PC-3 (cell line): ENCODE results near the gene MRC2. TPM values are rescaled to one million over a fixed set of nuclear protein-coding genes. Genes with fewer than 3 reads are reported as not detected.

Source experiments
- ATAC-seq: fragments of 200-7000 bp; cut with Tn5 transposase; 2 replicates; pipeline ENCODE4 v1.9.1; 2020; ENCODE audit warnings: mild to moderate bottlenecking, moderate library complexity
- BruUV-seq: library from RNA; stranded (reverse); fragments of 400-500 nt; replicated peaks from 2 replicates; lab custom pipeline; 2021; lab: Mats Ljungman, UMichigan
- CTCF ChIA-PET: fragments of 300-600 bp; sonication (Branson Sonifier 250); formaldehyde crosslinking; loops from one replicate; lab custom pipeline; 2022; ENCODE audit warnings: antibody characterized with exemption; lab: Charles Lee
- POLR2A ChIA-PET: fragments of 300-600 bp; sonication (Branson Sonifier 250); formaldehyde crosslinking; loops from one replicate; lab custom pipeline; 2022; ENCODE audit warnings: antibody characterized with exemption; ENCODE audit not compliant: unreplicated experiment; lab: Charles Lee
- DNase-seq: peaks from one replicate; pipeline ENCODE4 v3.0.0-alpha.2; 2015
- H2AFZ ChIP-seq: fragments of 300-600 bp; sonication (generic); 2 replicates; pipeline ENCODE4 v1.6.0; 2016; ENCODE audit warnings: antibody characterized with exemption, low read length
- H3F3A ChIP-seq: fragments of 300-600 bp; sonication (generic); one replicate; pipeline ENCODE4 v1.6.0; 2017; ENCODE audit warnings: antibody characterized with exemption, low read length, control low read depth, mild to moderate bottlenecking; ENCODE audit not compliant: unreplicated experiment
- H3K27ac ChIP-seq: fragments of 300-600 bp; sonication (generic); 2 replicates; pipeline ENCODE4 v1.5.1; 2016; ENCODE audit warnings: mild to moderate bottlenecking, low read length
- H3K27me3 ChIP-seq: fragments of 300-600 bp; sonication (generic); 2 replicates; pipeline ENCODE4 v1.6.1; 2016; ENCODE audit warnings: low read length, mixed read lengths
- H3K36me3 ChIP-seq: fragments of 300-600 bp; sonication (generic); 2 replicates; pipeline ENCODE4 v1.6.1; 2016; ENCODE audit warnings: low read depth, mixed run types, low read length, mixed read lengths
- H3K4me1 ChIP-seq: fragments of 300-600 bp; sonication (generic); 2 replicates; pipeline ENCODE4 v1.5.1; 2016; ENCODE audit warnings: low read length; ENCODE audit not compliant: insufficient read depth
- H3K4me2 ChIP-seq: fragments of 300-600 bp; sonication (generic); 2 replicates; pipeline ENCODE4 v1.6.0; 2016; ENCODE audit warnings: low read length
- H3K4me3 ChIP-seq: fragments of 300-600 bp; sonication (generic); 2 replicates; pipeline ENCODE4 v1.5.1; 2016; ENCODE audit warnings: mild to moderate bottlenecking, low read length, mixed read lengths
- H3K79me2 ChIP-seq: fragments of 300-600 bp; sonication (generic); 2 replicates; pipeline ENCODE4 v1.6.1; 2017; ENCODE audit warnings: low read length, mixed read lengths
- H3K9ac ChIP-seq: fragments of 300-600 bp; sonication (generic); 2 replicates; pipeline ENCODE4 v1.6.0; 2016; ENCODE audit warnings: mild to moderate bottlenecking, low read length
- H3K9me2 ChIP-seq: fragments of 300-600 bp; sonication (generic); replicated peaks from 2 replicates; pipeline ENCODE4 v1.6.1; 2016; ENCODE audit warnings: mixed run types, low read length, mixed read lengths
- H3K9me3 ChIP-seq: fragments of 300-600 bp; sonication (generic); 2 replicates; pipeline ENCODE4 v1.6.1; 2016; ENCODE audit warnings: low read length, mixed read lengths
- H4K20me1 ChIP-seq: fragments of 300-600 bp; sonication (generic); 2 replicates; pipeline ENCODE4 v1.6.1; 2016; ENCODE audit warnings: low read length, mixed read lengths
- CTCF ChIP-seq: fragments of 300-600 bp; sonication (generic); conservative IDR thresholded peaks from 2 replicates; pipeline ENCODE4 v1.5.1; 2017; ENCODE audit warnings: antibody characterized with exemption, low read depth, mild to moderate bottlenecking, low read length
- EZH2 ChIP-seq: fragments of 300-600 bp; sonication (generic); IDR thresholded peaks from one replicate; pipeline ENCODE4 v1.6.1; 2017; ENCODE audit warnings: antibody characterized with exemption, mild to moderate bottlenecking, low read length; ENCODE audit not compliant: unreplicated experiment
- EZH2phosphoT487 ChIP-seq: fragments of 300-600 bp; sonication (generic); IDR thresholded peaks from 2 replicates; pipeline ENCODE4 v1.6.1; 2018; ENCODE audit warnings: mild to moderate bottlenecking, antibody characterized with exemption, low read length, borderline replicate concordance
- intact Hi-C: fragments of 100-400 bp; cut with micrococcal nuclease; formaldehyde crosslinking; loops from 2 replicates; pipeline ENCODE4 v1.9.0; 2023
- total RNA-seq: library from RNA; depleted of rRNA; stranded (reverse); fragments of >200 nt; gene quantifications from 2 replicates; pipeline ENCODE4 v1.2.3, GENCODE V29; 2014

The MRC2 gene
- total RNA-seq, 1 experiment from 2014 or later, result 13.5 TPM

- H3K4me3 ChIP-seq, result no peak overlapping the region
- no TSS peak for BruUV-seq
- no peak overlapping the region for H2AFZ ChIP-seq
- H3K79me2 ChIP-seq, result no peaks in the 10 kb centered on the region
- peaks cover 29% of the 10 kb centered on the region for H3K36me3 ChIP-seq
- no peak for TF ChIP-seq EZH2phosphoT487
- no peak for TF ChIP-seq EZH2
- TF ChIP-seq CTCF, result no peak
- no peaks in the 10 kb centered on the region for H3F3A ChIP-seq
- H3K4me2 ChIP-seq, result no peak overlapping the region
- H3K9ac ChIP-seq, result no peak overlapping the region
- H4K20me1 ChIP-seq, result no peaks in the 10 kb centered on the region
- DNase-seq, result peak; percentile 27
- no peaks in the 10 kb centered on the region for H3K4me1 ChIP-seq
- no peaks in the 10 kb centered on the region for H3K9me2 ChIP-seq
- no peaks in the 10 kb centered on the region for H3K9me3 ChIP-seq
- no peaks in the 10 kb centered on the region for H3K27me3 ChIP-seq
- intact Hi-C loops, result no loop called here
- CTCF ChIA-PET, result no interaction called here
- no peak overlapping the region for H3K27ac ChIP-seq
- POLR2A ChIA-PET, result no interaction called here
- no peak for ATAC-seq
Measured at GRCh38 chr17:62614142-62614541, 13.3 kb upstream of the MRC2 start.

- POLR2A ChIA-PET, result interaction anchor here (0.6 kb wide), 1 partner anchor 80 kb away, joined by 3 read pairs; no protein-coding TSS in a partner anchor
Measured at GRCh38 chr17:62615503-62615902, 12.0 kb upstream of the MRC2 start.

More at GRCh38 chr17:62615503-62615902, 12.0 kb upstream of the MRC2 start:
- H2AFZ ChIP-seq, result no peak overlapping the region
- H3F3A ChIP-seq, result no peaks in the 10 kb centered on the region
- H3K27me3 ChIP-seq, result no peaks in the 10 kb centered on the region
- H4K20me1 ChIP-seq, result no peaks in the 10 kb centered on the region
- no peak for TF ChIP-seq CTCF
- TF ChIP-seq EZH2, result no peak
- TF ChIP-seq EZH2phosphoT487, result no peak
- intact Hi-C loops, result no loop called here
- no peaks in the 10 kb centered on the region for H3K4me1 ChIP-seq
- H3K27ac ChIP-seq, result no peak overlapping the region
- H3K36me3 ChIP-seq, result peaks cover 16% of the 10 kb centered on the region
- no peaks in the 10 kb centered on the region for H3K9me2 ChIP-seq
- CTCF ChIA-PET, result no interaction called here
- H3K9ac ChIP-seq, result no peak overlapping the region
- no TSS peak for BruUV-seq
- H3K4me2 ChIP-seq, result no peak overlapping the region
- ATAC-seq (no peak), DNase-seq (no peak)
- no peaks in the 10 kb centered on the region for H3K79me2 ChIP-seq
- no peak overlapping the region for H3K4me3 ChIP-seq
- no peaks in the 10 kb centered on the region for H3K9me3 ChIP-seq
